Activated gamma-delta T cell (primary cell): Measurements from ENCODE around the gene ENSA.
A peak's percentile ranks its signal among the peaks of the same experiment; 100 is the strongest.
"Not testable (repeated sequence)": the region's sequence is repeated elsewhere in the genome, so short reads cannot be mapped to it uniquely, and the experiment has no call there.

Source experiments
- DNase-seq: peaks from one replicate; lab custom pipeline; 2025; lab: John Stamatoyannopoulos, UW

Gene ENSA

DNA sequence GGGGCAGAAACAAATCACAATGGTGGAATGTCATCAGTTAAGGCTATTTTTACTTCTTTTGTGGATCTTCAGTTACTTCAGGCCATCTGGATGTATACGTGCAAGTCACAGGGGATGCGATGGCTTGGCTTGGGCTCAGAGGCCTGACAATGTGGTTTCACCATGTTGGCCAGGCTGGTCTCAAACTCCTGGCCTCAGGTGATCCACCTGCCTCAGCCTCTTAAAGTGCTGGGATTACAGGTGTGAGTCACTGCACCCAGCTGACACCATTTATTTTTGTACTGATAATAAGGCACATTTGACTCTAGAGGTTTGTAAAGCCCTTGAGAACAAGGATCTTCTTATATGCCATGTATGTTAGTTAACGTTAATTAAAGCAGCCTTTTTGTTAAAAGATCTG is 48.4 kb downstream of the ENSA start:
- not testable (repeated sequence) for DNase-seq

GRCh38 chr1:150579945-150580642 is 49.3 kb downstream of the ENSA start:
- DNase-seq, result no peak

GRCh38 chr1:150579110-150579944 is 50.1 kb downstream of the ENSA start, which contains the start of gene MCL1:
MCL1 (minus strand) TSS chr1:150579610; CDS start chr1:150579530, 80 bp downstream.
- DNase-seq, result peak; percentile 71

- DNase-seq, result no peak
Measured at GRCh38 chr1:150578272-150579109, 50.9 kb downstream of the ENSA start.

DNA sequence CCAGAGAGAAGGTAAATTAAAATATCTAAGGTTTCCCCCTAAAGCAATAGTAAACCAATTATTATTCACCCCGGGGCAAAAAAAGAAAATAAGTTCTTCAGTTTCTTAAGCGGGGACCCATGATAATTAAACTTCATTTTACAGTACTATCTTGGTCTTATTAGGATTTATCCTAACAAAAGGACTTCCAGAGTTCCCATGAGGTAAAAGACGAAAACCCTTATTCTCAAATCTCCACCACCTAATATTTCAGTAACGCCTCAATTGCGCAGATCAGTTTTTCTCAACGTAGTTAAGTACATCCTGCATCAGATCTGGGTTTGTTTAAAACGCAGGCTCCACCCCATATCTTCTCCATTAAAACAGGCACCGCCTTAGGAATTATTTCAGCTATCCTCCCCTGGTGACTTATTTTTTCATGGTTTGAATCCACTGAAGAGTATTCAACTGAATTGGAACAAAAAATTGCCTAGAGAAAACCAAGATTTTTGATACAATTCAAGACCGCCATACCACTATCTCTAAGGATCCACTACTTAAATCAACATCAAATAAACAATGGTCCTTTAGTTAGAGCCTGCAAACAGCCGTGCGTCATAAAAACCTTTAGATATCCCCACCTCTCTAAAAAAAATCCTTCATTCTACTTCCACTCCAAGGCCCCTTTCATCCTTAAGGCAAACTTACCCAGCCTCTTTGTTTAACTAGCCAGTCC is 51.7 kb downstream of the ENSA start:
- DNase-seq, result no peak

- no peak for DNase-seq
Measured at GRCh38 chr1:150576794-150577556, 52.4 kb downstream of the ENSA start.

GRCh38 chr1:150576367-150576711 is 53.1 kb downstream of the ENSA start:
- DNase-seq, result no peak

- no peak for DNase-seq
Measured at GRCh38 chr1:150575518-150576366, 53.7 kb downstream of the ENSA start.

GRCh38 chr1:150575072-150575489 is 54.3 kb downstream of the ENSA start:
- DNase-seq, result no peak

DNA sequence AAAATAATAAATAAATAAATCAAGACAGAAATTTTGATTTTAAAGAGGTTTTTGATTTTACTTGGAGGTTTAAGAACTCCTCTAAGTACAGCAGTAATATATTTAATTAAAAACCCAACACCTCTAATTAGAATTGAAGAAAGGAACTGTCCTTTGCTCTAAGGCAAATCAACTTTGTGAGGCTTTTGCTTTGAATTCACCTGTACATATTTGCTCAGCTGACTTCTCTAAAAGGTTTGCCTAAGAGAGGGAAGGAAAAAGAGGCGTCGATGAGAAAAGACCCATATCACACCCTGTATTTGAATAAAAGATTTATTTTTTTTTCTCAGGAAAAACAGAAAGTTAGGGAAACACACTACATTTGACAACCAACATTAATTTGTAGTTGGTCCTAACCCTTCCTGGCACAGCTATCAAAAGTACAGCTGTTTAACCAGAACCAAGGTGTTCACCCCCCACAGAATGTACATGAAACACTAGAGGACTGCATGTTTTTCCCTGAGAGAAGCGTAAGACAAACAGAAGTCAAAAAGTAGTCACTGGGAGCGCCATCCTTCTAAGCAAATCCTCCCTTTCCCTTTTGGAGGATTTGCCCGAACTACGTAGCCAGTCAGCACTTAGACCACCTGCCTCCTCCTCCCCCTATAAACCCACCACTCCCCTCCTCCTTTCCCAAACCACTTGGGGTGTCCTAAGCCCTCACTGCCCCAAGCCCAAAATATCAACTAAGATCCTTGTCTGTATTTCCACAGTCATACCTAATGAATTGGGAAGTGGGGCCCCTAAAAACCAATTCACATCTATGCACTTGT is 54.9 kb downstream of the ENSA start:
- no peak for DNase-seq

DNA sequence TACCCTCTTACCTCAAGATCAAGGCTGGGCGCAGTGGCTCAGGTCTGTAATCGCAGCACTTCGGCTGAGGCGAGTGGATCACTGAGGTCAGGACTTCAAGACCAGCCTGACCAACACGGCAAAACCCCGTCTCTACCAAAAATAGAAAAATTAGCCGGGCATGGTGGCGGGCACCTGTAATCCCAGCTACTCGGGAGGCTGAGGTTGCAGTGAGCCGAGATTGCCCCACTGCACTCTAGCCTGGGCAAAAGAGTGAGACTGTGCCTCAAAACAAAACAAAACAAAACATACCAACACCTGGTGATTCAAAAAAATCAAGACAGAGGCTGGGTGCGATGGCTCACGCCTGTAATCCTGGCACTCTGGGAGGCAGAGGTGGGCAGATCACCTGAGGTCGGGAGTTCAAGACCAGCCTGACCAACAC is 55.8 kb downstream of the ENSA start:
- not testable (repeated sequence) for DNase-seq

- no peak for DNase-seq
Measured at GRCh38 chr1:150572918-150573647, 56.3 kb downstream of the ENSA start.
